ENCODE data around the gene SSR4. TPM values are rescaled to one million over a fixed set of nuclear protein-coding genes. Genes with fewer than 3 reads are reported as not detected.

Gene SSR4
- total RNA-seq, 2 experiments from 2014 or later = 165 to 186 TPM

DNA sequence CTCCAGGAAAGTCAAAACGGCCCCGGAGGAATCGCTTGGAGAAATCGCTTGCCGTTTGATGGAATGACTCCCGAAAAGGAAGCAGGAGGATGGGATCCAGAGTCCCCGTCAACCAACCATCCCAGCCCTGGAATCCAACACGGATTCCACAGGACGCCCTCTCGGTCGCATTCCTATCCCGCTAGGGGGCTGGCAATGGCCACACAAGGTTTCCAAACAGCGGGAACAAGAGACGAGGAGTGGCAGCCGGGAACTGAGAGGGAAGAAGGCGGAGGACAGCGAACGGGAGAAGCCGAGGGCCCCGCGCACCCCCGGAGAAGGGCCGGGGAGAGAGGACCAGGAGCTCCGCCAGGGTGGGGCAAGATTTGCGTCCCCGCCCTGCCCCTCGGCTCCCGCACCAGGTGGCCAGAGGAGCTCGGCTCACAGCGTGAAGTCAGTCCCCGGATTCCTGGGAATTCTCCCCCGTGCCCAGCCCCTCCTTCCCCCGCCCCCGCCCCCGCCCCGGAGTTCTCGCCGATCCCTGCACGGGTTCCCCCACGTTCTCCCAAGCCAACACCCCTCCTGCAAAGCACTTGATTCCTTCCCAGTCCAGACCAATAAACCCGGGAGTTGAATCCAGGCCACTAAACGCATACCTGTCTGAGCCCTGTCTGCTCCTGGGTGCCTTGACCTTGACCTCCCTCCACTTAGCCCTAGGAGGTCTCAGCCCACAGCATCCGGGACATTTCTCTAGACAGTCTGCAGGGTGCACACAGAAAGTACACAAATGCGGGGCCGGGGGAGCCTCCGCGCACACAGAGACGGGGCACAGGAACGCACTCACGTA is 34.5 kb downstream of the SSR4 start:
- no TSS peak for BruUV-seq (replicated peaks)
- CTCF ChIA-PET (ENCODE audit: unreplicated experiment) = no interaction called here
- Histone ChIP-seq H3K4me2 (ENCODE audit: low read length) (no peak overlapping the region), H3K36me3 (ENCODE audit: insufficient read depth, low read length) (no peaks in the 10 kb centered on the region), H2AFZ (ENCODE audit: low read length) (no peak overlapping the region), H3K9me3 (ENCODE audit: low read length) (no peaks in the 10 kb centered on the region), H3K4me3 (ENCODE audit: low read depth, low read length, poor library complexity, severe bottlenecking) (no peak overlapping the region), H3K9me2 (ENCODE audit: insufficient read depth, low read length) (no peaks in the 10 kb centered on the region), H4K20me1 (ENCODE audit: insufficient read depth, low read length) (no peaks in the 10 kb centered on the region), H3K27ac (ENCODE audit: low read depth, low read length, poor library complexity, severe bottlenecking) (no peak overlapping the region), H3K79me2 (ENCODE audit: insufficient read depth, low read depth, low read length) (no peaks in the 10 kb centered on the region), H3K4me1 (ENCODE audit: insufficient read depth, low read length, poor library complexity, severe bottlenecking) (no peaks in the 10 kb centered on the region)
- POLR2A ChIA-PET = no interaction called here
- no peak for DNase-seq (ENCODE audit: low spot score)
- no peak for TF ChIP-seq EZH2phosphoT487 (IDR thresholded peaks at IDR 0.05; ENCODE audit: borderline replicate concordance, low read depth, low read length)
- TF ChIP-seq, protein P1, sequence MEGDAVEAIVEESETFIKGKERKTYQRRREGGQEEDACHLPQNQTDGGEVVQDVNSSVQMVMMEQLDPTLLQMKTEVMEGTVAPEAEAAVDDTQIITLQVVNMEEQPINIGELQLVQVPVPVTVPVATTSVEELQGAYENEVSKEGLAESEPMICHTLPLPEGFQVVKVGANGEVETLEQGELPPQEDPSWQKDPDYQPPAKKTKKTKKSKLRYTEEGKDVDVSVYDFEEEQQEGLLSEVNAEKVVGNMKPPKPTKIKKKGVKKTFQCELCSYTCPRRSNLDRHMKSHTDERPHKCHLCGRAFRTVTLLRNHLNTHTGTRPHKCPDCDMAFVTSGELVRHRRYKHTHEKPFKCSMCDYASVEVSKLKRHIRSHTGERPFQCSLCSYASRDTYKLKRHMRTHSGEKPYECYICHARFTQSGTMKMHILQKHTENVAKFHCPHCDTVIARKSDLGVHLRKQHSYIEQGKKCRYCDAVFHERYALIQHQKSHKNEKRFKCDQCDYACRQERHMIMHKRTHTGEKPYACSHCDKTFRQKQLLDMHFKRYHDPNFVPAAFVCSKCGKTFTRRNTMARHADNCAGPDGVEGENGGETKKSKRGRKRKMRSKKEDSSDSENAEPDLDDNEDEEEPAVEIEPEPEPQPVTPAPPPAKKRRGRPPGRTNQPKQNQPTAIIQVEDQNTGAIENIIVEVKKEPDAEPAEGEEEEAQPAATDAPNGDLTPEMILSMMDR (conservative IDR thresholded peaks at IDR 0.05; ENCODE audit: low read length) = no peak
- intact Hi-C loops (cut with micrococcal nuclease; ENCODE audit: unreplicated experiment) = loop anchor here (10.0 kb wide), 1 partner anchor 56 kb away; the partner anchor contains the start of gene L1CAM

DNA sequence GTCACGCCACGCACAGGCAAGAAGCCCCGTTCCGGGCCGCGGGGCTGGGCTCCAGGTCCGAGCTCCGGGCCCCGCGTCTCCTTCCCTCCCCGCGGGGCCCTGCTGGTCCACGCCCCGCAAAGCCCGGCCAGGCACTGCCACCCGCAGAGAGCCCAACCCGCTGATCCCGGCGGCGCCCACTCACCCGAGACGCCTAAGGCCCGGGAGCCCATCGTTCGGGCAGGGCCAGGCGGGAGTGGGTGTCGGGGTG is 35.0 kb downstream of the SSR4 start:
- H3K4me3 ChIP-seq (ENCODE audit: low read depth, low read length, poor library complexity, severe bottlenecking) = no peak overlapping the region
- H3K36me3 ChIP-seq (ENCODE audit: insufficient read depth, low read length) = no peaks in the 10 kb centered on the region
- no peaks in the 10 kb centered on the region for H3K9me2 ChIP-seq (ENCODE audit: insufficient read depth, low read length)
- H2AFZ ChIP-seq (ENCODE audit: low read length) = no peak overlapping the region
- BruUV-seq (replicated peaks) = no TSS peak
- no peaks in the 10 kb centered on the region for H4K20me1 ChIP-seq (ENCODE audit: insufficient read depth, low read length)
- intact Hi-C loops (cut with micrococcal nuclease; ENCODE audit: unreplicated experiment) = loop anchor here (10.0 kb wide), 1 partner anchor 55 kb away; the partner anchor contains the start of gene L1CAM
- H3K4me1 ChIP-seq (ENCODE audit: insufficient read depth, low read length, poor library complexity, severe bottlenecking) = no peaks in the 10 kb centered on the region
- ChIA-PET POLR2A (no interaction called here), CTCF (ENCODE audit: unreplicated experiment) (no interaction called here)
- H3K9me3 ChIP-seq (ENCODE audit: low read length) = no peaks in the 10 kb centered on the region
- TF ChIP-seq, protein P1 (conservative IDR thresholded peaks at IDR 0.05; ENCODE audit: low read length) = no peak
- no peak for TF ChIP-seq EZH2phosphoT487 (IDR thresholded peaks at IDR 0.05; ENCODE audit: borderline replicate concordance, low read depth, low read length)
- no peak for DNase-seq (ENCODE audit: low spot score)
- H3K27ac ChIP-seq (ENCODE audit: low read depth, low read length, poor library complexity, severe bottlenecking) = no peak overlapping the region
- no peak overlapping the region for H3K4me2 ChIP-seq (ENCODE audit: low read length)
- H3K79me2 ChIP-seq (ENCODE audit: insufficient read depth, low read depth, low read length) = no peaks in the 10 kb centered on the region

Data from OCI-LY7 (cell line).